ENCODE measurements around the gene HIPK4. TPM values are rescaled to one million over a fixed set of nuclear protein-coding genes. Genes with fewer than 3 reads are reported as not detected.
"Not testable (repeated sequence)": the region's sequence is repeated elsewhere in the genome, so short reads cannot be mapped to it uniquely, and the experiment has no call there.

HIPK4 gene
- polyA plus RNA-seq, 3 donors = 0.02 to 0.10 TPM; not detected in 1

DNA sequence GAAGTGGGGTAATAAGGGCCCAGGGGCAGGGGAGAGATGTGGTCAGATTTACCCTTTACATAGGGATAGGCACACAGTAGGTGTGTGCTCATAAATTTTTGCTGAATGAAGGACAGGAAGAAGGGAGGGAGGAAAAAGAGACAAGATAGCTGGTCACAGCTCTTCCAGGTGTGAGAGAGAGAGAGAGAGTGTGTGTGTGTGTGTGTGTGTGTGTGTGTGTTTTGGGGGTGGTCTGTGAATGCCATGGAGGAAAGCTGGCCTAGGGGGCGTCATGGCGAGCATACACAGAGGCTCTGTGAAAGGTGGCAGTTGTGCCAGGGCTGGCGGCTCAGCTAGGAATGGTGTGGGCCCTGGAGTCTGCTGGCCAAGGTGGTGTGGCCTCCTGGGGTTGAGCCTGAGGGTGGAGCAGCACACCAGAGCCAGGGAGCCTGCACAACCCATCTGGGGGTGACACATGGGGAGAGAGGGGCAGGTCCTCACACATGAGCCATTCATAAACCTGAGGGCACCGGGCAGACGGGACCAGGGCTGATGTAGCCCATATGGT, 29.2 kb upstream of the HIPK4 start:
- no peak overlapping the region for H3K27ac ChIP-seq (ENCODE audit: low read depth, low read length)
- 58 to 86% (median 74%) methylated on average over 5 of the region's 5 CpGs for WGBS, 3 donors

GRCh38 chr19:40418040-40418439, 28.1 kb upstream of the HIPK4 start:
- 75 to 80% (median 77%) methylated on average over 3 of the region's 3 CpGs for WGBS, 3 donors
- H3K27ac ChIP-seq (ENCODE audit: low read depth, low read length) = no peak overlapping the region

DNA sequence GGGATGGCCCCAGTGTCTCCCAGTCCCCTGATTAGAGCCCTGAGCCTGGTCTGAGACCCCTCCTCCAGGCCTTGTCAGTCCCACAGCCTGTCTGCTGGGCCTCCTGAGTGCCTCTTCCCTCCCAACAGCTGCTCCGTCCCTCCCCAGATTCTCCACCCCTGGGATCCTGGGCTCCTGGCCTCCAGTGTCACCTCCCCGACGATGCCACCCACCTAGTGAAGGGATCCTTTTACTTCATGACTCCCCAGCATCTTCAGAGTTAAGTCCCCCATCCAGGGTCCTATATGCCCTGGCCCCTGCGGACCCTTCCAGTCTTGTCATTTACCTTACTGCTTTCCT, 27.6 kb upstream of the HIPK4 start:
- 60 to 82% (median 63%) methylated on average over 4 of the region's 4 CpGs for WGBS, 3 donors
- H3K27ac ChIP-seq (ENCODE audit: low read depth, low read length) = no peak overlapping the region

DNA sequence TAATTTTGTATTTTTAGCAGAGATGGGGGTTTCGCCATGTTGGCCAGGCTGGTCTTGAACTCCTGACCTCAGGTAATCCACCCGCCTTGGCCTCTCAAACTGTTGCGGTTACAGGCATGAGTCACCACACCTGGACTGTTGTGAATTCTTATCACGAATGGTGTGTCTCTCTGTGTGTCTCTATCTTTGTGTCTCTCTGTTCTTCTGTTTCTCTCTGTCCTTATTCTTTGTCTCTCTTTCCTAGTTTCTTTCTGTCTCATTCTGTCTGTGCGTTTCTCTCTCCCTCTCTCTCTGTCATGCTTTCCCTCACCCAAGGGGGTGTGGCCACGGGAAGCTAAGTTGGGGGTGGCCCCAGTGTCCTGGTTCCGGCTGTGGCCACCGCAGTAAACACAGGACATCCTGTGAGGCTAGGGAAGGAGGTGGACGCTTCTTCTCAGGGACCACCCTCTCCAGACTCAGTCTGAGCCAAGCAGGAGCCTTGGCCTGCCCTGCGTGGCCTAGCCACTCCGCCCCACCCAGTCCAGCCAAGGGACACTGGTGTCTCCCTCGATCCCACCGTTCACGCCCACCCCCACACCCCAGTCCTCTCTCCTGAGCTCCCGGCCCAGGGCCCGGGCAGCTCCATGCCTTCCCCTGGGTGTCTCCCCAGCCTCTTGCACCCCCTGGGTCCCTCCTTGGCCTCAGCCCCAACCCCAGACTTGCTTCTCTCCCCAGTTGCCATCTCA, 27.1 kb upstream of the HIPK4 start:
- H3K27ac ChIP-seq (ENCODE audit: low read depth, low read length) = no peak overlapping the region
- 17 to 62% (median 22%) methylated on average over 16 of the region's 16 CpGs for WGBS, 3 donors

DNA sequence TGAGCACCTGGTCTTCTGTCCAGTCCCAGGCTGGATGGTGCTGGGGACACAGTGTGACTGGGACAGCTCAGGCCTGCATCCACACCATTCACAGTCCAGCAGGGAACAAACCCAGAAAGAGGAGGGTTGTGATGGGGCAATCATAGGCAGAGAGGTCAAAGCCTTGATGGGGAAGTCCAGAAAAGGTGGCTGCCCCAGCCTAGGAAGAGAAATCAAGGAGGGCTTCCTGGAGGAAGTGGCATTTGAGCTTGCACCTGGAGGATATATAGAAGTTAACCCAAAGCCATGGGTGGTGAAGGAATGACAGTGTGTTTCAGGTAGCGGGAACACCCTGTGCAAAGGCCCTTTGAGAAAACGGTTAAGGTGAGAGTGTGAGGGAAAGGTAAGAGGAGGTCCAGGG, 25.8 kb upstream of the HIPK4 start:
- H3K27ac ChIP-seq (ENCODE audit: low read depth, low read length) = no peak overlapping the region
- 87 to 97% (median 93%) methylated on average over 2 of the region's 2 CpGs for WGBS, 3 donors

GRCh38 chr19:40414542-40415535, 24.9 kb upstream of the HIPK4 start:
- 76 to 87% (median 80%) methylated on average over 21 of the region's 21 CpGs for WGBS, 3 donors
- H3K27ac ChIP-seq (ENCODE audit: low read depth, low read length) = no peak overlapping the region

DNA sequence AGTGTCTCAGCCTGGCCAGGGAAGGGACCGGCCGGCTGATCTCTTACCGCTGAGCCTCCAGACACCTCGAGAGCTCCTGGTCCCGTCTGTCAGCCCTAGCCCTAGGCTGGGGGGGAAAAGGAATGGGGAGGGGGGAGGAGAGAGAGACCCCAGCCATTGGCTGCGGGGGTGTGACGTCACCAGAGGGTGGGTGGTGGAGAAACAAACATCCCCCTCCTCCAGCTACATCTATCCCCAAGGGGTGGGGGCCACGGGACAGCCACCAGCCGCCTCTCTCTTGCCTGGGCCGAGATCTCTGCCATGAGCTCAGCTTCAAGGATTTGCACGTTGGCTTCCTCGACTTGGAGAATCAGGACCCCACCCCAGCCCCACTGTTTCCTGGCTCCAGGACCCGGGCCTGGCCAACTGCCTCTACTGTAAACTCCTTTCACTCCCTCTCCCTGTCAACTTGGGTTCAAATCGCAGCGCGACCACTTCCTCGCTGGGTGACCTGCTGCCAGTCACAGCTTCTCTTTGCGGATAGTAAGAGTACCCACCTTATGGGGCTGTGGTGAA, 23.4 kb upstream of the HIPK4 start, which contains the start of gene PRX:
PRX (minus strand) TSS at position 88 of the 555 bp plus-strand sequence. CDS start 5,446 bp downstream, outside the sequence.
- H3K27ac ChIP-seq (ENCODE audit: low read depth, low read length) = no peak within 1 kb of the TSS
- 30 to 47% (median 34%) methylated on average over 15 to 18 of the region's 18 CpGs for WGBS, 3 donors

DNA sequence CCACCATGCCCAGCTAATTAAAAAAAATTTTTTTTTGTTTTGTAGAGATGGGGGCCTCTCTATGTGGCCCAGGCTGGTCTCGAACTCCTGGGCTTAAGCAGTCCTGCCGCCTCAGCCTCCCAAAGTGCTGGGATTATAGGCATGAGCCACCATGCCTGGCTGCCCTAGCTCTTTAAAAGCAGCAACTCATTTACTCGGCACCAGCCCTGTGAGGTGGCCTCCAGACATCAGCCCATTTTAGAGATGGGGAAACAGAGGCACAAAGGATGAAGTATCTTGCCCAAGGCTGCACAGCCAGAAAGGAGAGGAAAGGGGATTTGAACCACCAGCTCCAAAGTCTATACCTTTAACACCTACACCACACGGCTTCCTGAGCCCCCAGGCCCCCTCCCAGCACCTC, 22.9 kb upstream of the HIPK4 start:
- 70 to 80% (median 70%) methylated on average over 4 of the region's 4 CpGs for WGBS, 3 donors
- no peak overlapping the region for H3K27ac ChIP-seq (ENCODE audit: low read depth, low read length)

DNA sequence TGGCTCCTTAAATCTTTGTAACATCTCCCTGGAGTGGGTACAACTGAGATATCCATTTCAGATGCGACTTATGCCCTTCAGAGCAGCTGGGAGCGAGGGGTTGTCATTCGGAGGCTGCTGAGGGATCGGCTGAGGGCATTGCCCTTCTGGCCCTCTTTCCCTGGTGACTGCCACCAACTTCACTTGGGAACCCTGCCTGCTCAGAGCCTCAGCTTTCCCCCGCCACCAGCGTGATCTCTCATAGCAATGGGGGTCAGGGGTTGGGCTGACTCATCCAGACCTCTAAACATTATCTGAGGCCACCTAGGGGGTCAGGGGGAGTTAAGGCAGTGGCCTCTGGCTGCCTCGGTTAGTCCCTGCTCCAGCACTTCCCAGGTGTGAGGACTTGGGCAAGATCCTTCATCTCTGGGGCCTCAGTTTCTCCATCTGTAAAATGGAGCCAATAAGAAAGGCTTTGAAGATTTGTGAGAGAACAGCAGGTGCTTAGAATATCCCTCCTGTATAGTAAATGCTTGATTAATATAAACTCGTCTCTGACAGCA, 22.0 kb upstream of the HIPK4 start:
- 69 to 76% (median 72%) methylated on average over 8 of the region's 8 CpGs for WGBS, 3 donors
- H3K27ac ChIP-seq (ENCODE audit: low read depth, low read length) = no peak overlapping the region

- no peak overlapping the region for H3K27ac ChIP-seq (ENCODE audit: low read depth, low read length)
- 50 to 55% (median 52%) methylated on average over 16 of the region's 16 CpGs for WGBS, 3 donors
Observed at GRCh38 chr19:40411125-40411842, 21.3 kb upstream of the HIPK4 start.

- no peak overlapping the region for H3K27ac ChIP-seq (ENCODE audit: low read depth, low read length)
- WGBS, 3 donors = 66 to 75% (median 68%) methylated on average over 9 of the region's 9 CpGs
Observed at GRCh38 chr19:40410030-40410389, 20.0 kb upstream of the HIPK4 start.

DNA sequence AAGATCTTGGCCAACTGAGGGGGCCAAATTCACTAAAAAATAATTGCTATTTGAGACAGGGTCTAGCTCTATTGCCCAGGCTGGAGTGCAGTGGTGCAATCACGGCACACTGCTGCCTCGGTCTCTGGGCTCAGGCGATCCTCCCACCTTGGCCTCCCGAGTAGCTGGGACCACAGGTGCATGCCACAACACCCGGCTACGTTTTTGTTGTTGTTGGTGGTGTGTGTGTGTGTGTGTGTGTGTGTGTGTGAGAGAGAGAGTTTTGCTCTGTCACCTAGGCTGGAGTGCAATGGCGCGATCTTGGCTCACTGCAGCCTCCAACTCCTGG, 18.6 kb upstream of the HIPK4 start:
- WGBS, 3 donors = 81 to 90% (median 89%) methylated on average over 8 of the region's 8 CpGs
- not testable (repeated sequence) for H3K27ac ChIP-seq (ENCODE audit: low read depth, low read length)

GRCh38 chr19:40407714-40408597, 18.0 kb upstream of the HIPK4 start:
- WGBS, 3 donors = 39 to 70% (median 47%) methylated on average over 22 of the region's 22 CpGs
- no peak overlapping the region for H3K27ac ChIP-seq (ENCODE audit: low read depth, low read length)

DNA sequence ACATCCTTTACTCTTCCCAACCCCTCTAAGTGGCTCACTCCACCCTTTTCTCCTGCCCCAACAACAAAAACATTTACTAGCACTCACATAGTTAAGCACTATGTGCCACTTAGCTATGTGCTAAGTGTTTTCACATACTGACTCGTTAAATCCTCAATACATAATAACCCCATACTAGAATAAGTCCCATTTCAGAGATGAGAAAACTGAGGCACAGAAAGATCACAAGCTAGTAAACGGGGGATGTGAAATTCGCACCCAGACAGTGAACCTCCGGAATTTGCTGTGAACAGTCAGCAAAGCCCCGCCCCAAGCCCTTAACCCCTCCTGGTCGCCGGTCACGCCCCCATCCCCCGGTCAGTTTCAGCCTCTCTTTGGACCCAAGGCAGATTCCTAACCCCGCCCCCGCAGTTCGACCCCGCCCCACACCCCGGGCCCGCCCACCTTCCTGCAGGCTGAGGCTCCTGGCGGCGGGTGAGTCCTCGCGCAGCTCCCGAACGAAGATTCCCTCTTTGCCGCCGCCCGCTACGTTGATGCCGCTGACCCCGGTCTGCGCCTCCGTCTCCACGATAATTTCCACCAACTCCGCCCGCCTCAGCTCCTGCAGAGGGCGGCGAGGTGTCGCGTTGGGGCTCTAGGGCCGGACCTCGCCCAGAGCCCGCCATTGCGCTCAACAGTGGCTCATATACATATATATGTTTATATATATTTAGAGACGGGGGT, 13.4 kb upstream of the HIPK4 start:
- no peak overlapping the region for H3K27ac ChIP-seq (ENCODE audit: low read depth, low read length)
- 1% methylated on average over 40 to 41 of the region's 41 CpGs for WGBS, 3 donors

DNA sequence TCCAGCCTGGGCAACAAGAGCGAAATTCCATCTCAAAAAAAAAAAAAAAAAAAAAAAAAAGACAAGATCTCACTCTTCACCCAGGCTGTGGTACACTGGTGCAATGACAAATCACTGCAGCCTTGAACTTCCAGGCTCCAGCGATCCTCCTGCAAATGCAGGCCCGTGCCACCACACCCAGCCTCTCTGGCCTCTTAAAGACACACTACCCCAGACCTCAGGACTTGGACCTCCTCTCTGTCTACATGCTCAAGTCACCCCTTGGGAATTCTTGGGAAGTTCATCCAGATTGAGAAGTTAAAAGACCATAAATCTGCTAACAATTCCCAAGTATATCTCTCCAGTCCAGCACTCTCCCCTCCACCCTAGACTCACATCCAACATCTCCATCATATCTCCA, 10.6 kb upstream of the HIPK4 start:
- 34 to 56% (median 50%) methylated on average over 2 to 3 of the region's 3 CpGs for WGBS, 3 donors

GRCh38 chr19:40398417-40399131, 8.6 kb upstream of the HIPK4 start:
- H3K27ac ChIP-seq (ENCODE audit: low read depth, low read length) = no peak overlapping the region

More for the DNA sequence above, 10.6 kb upstream of the HIPK4 start:
- H3K27ac ChIP-seq (ENCODE audit: low read depth, low read length) = no peak overlapping the region

More at GRCh38 chr19:40398417-40399131, 8.6 kb upstream of the HIPK4 start:
- 48 to 61% (median 60%) methylated on average over 49 of the region's 49 CpGs for WGBS, 3 donors

Measured in adipose tissue (tissue), 3 donors.